ENCODE measurements around the gene CRIM1. TPM values are rescaled to one million over a fixed set of nuclear protein-coding genes. Genes with fewer than 3 reads are reported as not detected.

Gene CRIM1
- total and polyA plus RNA-seq, 2 experiments from 2014 or later, result 10.5 to 36.4 TPM

DNA sequence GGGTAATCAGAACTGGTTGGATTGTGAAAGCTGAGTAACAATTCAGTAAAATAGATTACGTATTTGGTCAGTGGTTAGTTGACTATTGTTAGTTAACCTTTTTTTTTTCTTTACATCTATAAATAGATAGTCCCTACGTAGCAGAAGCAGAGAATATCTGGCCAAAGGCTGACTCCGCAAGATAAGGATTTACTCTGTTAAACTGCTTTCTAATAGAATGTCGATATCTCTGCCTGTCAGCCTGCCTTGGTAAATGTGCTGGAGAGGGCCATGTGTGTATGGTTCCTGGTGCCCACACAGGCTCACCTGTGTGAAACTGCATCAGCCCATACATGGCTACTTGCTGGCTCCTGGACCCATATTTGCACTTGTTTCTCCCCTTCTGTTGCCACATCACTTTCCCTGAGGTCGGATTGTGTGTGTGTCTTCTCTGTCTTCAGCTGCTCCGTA is 94.4 kb downstream of the CRIM1 start:
- no peaks in the 10 kb centered on the region for H3K9me2 ChIP-seq (ENCODE audit: insufficient read depth)
- H3K4me1 ChIP-seq (ENCODE audit: insufficient read depth), result peaks cover 14% of the 10 kb centered on the region
- peaks cover 22% of the 10 kb centered on the region for H3K79me2 ChIP-seq (replicated peaks; ENCODE audit: insufficient read depth)
- H3K36me3 ChIP-seq (ENCODE audit: insufficient read depth), result no peaks in the 10 kb centered on the region
- no peak for TF ChIP-seq POLR2AphosphoS5 (IDR thresholded peaks at IDR 0.05; ENCODE audit: low read depth)
- TF ChIP-seq ZNF114 (CRISPR knock-in tag; IDR thresholded peaks at IDR 0.05), result no peak
- TF ChIP-seq CTCF (conservative IDR thresholded peaks at IDR 0.05; ENCODE audit: low read depth in 2 of 2), result no peak
- H3K27me3 ChIP-seq (ENCODE audit: insufficient read depth), result no peaks in the 10 kb centered on the region
- 0 out of 2 replicates have a peak overlapping the region, but pooled peaks have one; percentile 43 for H3K27ac ChIP-seq (ENCODE audit: low read depth)
- no peak overlapping the region for H3K4me3 ChIP-seq
- H3K9me3 Mint-ChIP-seq, result no peaks in the 10 kb centered on the region
- no peaks in the 10 kb centered on the region for H3F3A ChIP-seq (replicated peaks; ENCODE audit: low read depth)
- DNase-seq (ENCODE audit: low spot score) (no peak), ATAC-seq (no peak)
- no peaks in the 10 kb centered on the region; the same call in 1 of the 2 replicates for H4K20me1 ChIP-seq (replicated peaks; ENCODE audit: insufficient read depth)
- no peak overlapping the region for H3K27ac Mint-ChIP-seq
- peaks cover 29% of the 10 kb centered on the region for H3K36me3 Mint-ChIP-seq (ENCODE audit: low read depth)
- H2AFZ ChIP-seq, result no peak overlapping the region
- H3K4me2 ChIP-seq, result no peak overlapping the region
- no peaks in the 10 kb centered on the region for H3K27me3 Mint-ChIP-seq (ENCODE audit: insufficient read depth, low read depth, poor library complexity)
- no peak overlapping the region for H3K4me3 Mint-ChIP-seq
- H3K4me1 Mint-ChIP-seq, result peaks cover 26% of the 10 kb centered on the region

- H3F3A ChIP-seq (replicated peaks; ENCODE audit: low read depth), result no peaks in the 10 kb centered on the region
- H3K9me2 ChIP-seq (ENCODE audit: insufficient read depth), result no peaks in the 10 kb centered on the region
- no peak overlapping the region for H3K4me2 ChIP-seq
- H3K36me3 Mint-ChIP-seq (ENCODE audit: low read depth), result peaks cover 24% of the 10 kb centered on the region
- H4K20me1 ChIP-seq (replicated peaks; ENCODE audit: insufficient read depth), result no peaks in the 10 kb centered on the region; the same call in 1 of the 2 replicates
- peaks cover 18% of the 10 kb centered on the region for H3K4me1 ChIP-seq (ENCODE audit: insufficient read depth)
- no peaks in the 10 kb centered on the region for H3K36me3 ChIP-seq (ENCODE audit: insufficient read depth)
- no peak overlapping the region; the same call in 1 of the 2 replicates for H3K27ac ChIP-seq (ENCODE audit: low read depth)
- no peak overlapping the region for H2AFZ ChIP-seq
- no peaks in the 10 kb centered on the region for H3K27me3 Mint-ChIP-seq (ENCODE audit: insufficient read depth, low read depth, poor library complexity)
- ATAC-seq (no peak), DNase-seq (ENCODE audit: low spot score) (no peak)
- H3K9me3 Mint-ChIP-seq, result no peaks in the 10 kb centered on the region
- H3K27me3 ChIP-seq (ENCODE audit: insufficient read depth), result no peaks in the 10 kb centered on the region
- H3K4me1 Mint-ChIP-seq, result peaks cover 20% of the 10 kb centered on the region; the same call in 2 of the 3 replicates
- no peak overlapping the region for H3K27ac Mint-ChIP-seq
- H3K4me3 ChIP-seq, result no peak overlapping the region
- no peak overlapping the region for H3K4me3 Mint-ChIP-seq
- peaks cover 23% of the 10 kb centered on the region for H3K79me2 ChIP-seq (replicated peaks; ENCODE audit: insufficient read depth)
- no peak for TF ChIP-seq ZNF331 (CRISPR knock-in tag; IDR thresholded peaks at IDR 0.05; ENCODE audit: low read depth)
- TF ChIP-seq EZH2phosphoT487 (IDR thresholded peaks at IDR 0.05; ENCODE audit: unreplicated experiment), result no peak
- no peak for TF ChIP-seq CTCF (conservative IDR thresholded peaks at IDR 0.05; ENCODE audit: low read depth in 2 of 2)
- TF ChIP-seq STAT1 (IDR thresholded peaks at IDR 0.05; ENCODE audit: unreplicated experiment), result no peak
- no peak for TF ChIP-seq EZH2 (IDR thresholded peaks at IDR 0.05; ENCODE audit: low read depth, unreplicated experiment)
- TF ChIP-seq JUNB (IDR thresholded peaks at IDR 0.05; ENCODE audit: unreplicated experiment), result no peak
- TF ChIP-seq, protein P1, sequence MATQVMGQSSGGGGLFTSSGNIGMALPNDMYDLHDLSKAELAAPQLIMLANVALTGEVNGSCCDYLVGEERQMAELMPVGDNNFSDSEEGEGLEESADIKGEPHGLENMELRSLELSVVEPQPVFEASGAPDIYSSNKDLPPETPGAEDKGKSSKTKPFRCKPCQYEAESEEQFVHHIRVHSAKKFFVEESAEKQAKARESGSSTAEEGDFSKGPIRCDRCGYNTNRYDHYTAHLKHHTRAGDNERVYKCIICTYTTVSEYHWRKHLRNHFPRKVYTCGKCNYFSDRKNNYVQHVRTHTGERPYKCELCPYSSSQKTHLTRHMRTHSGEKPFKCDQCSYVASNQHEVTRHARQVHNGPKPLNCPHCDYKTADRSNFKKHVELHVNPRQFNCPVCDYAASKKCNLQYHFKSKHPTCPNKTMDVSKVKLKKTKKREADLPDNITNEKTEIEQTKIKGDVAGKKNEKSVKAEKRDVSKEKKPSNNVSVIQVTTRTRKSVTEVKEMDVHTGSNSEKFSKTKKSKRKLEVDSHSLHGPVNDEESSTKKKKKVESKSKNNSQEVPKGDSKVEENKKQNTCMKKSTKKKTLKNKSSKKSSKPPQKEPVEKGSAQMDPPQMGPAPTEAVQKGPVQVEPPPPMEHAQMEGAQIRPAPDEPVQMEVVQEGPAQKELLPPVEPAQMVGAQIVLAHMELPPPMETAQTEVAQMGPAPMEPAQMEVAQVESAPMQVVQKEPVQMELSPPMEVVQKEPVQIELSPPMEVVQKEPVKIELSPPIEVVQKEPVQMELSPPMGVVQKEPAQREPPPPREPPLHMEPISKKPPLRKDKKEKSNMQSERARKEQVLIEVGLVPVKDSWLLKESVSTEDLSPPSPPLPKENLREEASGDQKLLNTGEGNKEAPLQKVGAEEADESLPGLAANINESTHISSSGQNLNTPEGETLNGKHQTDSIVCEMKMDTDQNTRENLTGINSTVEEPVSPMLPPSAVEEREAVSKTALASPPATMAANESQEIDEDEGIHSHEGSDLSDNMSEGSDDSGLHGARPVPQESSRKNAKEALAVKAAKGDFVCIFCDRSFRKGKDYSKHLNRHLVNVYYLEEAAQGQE (IDR thresholded peaks at IDR 0.05; ENCODE audit: unreplicated experiment), result no peak
Measured at GRCh38 chr2:36450466-36451196, 95.1 kb downstream of the CRIM1 start.
